Hepatocyte (in vitro differentiated cells): ENCODE measurements around the gene FANCL.
"Not testable (repeated sequence)": the region's sequence is repeated elsewhere in the genome, so short reads cannot be mapped to it uniquely, and the experiment has no call there.

ENCODE experiments used
- CTCF ChIP-seq: fragments of 200-600 bp; sonication (generic); IDR thresholded peaks from 2 replicates; pipeline ENCODE4 v1.5.1; 2016; ENCODE audit warnings: antibody characterized with exemption, mild to moderate bottlenecking; ENCODE audit not compliant: poor library complexity
- EZH2 ChIP-seq: fragments of 200-600 bp; sonication (generic); IDR thresholded peaks from 2 replicates; pipeline ENCODE4 v1.6.1; 2016; ENCODE audit warnings: antibody characterized with exemption, mild to moderate bottlenecking, borderline replicate concordance
- EZH2phosphoT487 ChIP-seq: fragments of 200-600 bp; sonication (generic); IDR thresholded peaks from one replicate; pipeline ENCODE4 v1.6.1; 2018; ENCODE audit warnings: antibody characterized with exemption, mild to moderate bottlenecking, low read depth, moderate library complexity; ENCODE audit not compliant: unreplicated experiment, severe bottlenecking

- not testable (repeated sequence) for TF ChIP-seq CTCF, EZH2, EZH2phosphoT487
Measured at GRCh38 chr2:58210951-58211568, 30.1 kb downstream of the FANCL start.
